Measurements from ENCODE around the gene TOPBP1.

GRCh38 chr3:133562376-133562775 is 99.4 kb downstream of the TOPBP1 start:
- TF ChIP-seq CTCF (IDR thresholded peaks at IDR 0.05; ENCODE audit: low read length): no peak
- no peak for TF ChIP-seq EZH2 (IDR thresholded peaks at IDR 0.05; ENCODE audit: borderline replicate concordance, low read length)

Measured in OCI-LY1 (cell line).